ENCODE data around the gene SLC41A3.

GRCh38 chr3:126106336-126107202, 22.6 kb upstream of the SLC41A3 start:
- TF ChIP-seq CTCF (IDR thresholded peaks at IDR 0.05), result no peak
- no peak for TF ChIP-seq POLR2A (IDR thresholded peaks at IDR 0.05)
- no peak for TF ChIP-seq POLR2AphosphoS5 (IDR thresholded peaks at IDR 0.05)
